ENCODE measurements around the gene ERFL.
"Not testable (repeated sequence)": the region's sequence is repeated elsewhere in the genome, so short reads cannot be mapped to it uniquely, and the experiment has no call there.

The ERFL gene

GRCh38 chr19:41941410-41942202 is 13.4 kb upstream of the ERFL start:
- no peak for DNase-seq

DNA sequence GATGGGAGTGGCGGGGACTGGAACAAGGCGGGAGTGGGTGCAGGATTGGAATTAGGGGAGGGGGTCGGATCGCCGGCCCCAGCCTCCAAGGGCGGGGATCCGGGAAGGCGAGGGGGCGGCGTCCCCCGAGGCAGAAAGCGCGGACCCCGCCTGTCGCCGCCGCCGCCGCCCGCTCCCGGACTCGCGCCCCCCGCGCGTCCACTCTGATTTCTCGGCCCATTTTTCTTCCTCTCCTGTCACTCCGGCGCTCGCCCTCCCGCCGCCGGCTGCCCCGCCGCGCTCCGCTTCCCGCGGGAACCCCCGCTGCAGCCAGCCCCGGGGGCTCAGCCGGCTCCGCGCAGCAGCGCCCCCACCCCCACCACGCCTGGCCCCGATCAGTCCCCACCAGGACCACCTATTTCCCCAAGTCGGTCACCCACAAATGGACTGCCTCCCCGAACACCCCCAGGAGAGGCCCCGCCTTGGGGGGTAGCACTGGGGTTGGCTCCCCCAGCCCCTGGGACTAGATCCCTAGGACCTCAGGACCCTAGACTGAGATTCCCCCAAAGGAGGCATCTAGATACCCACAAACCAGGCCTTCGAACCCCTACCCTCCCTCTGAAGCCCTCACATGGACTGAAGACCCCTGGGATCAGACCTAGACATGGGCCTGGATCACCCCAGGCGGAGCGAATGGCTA is 12.6 kb upstream of the ERFL start:
- DNase-seq, result no peak

- no peak for DNase-seq
These were observed 11.8 kb upstream of the ERFL start for GRCh38 chr19:41939861-41940730.

- DNase-seq, result not testable (repeated sequence)
These were observed 11.0 kb upstream of the ERFL start for GRCh38 chr19:41939209-41939608.

- no peak for DNase-seq
These were observed 9.5 kb upstream of the ERFL start for GRCh38 chr19:41937525-41938468.

DNA sequence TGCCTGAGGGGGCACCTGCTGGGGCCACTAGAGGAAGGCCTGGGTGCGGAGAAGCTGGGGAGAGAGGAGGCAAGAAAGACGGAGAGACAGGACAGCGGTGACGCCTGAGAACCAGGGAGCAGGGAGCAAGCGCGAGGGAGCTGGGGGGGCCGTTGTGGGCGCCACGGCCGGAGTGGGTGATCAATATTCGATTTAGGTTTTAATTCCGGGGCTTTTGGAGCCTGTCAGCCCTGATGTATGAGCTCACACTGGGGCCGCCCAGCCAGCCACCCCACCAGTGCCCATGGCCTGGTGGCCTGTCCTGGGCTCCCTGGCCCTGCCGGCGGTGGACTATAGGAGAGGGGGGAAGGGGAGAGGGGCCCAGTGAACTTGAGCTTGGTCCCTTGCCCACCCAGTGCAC is 8.7 kb upstream of the ERFL start:
- DNase-seq, result no peak

DNA sequence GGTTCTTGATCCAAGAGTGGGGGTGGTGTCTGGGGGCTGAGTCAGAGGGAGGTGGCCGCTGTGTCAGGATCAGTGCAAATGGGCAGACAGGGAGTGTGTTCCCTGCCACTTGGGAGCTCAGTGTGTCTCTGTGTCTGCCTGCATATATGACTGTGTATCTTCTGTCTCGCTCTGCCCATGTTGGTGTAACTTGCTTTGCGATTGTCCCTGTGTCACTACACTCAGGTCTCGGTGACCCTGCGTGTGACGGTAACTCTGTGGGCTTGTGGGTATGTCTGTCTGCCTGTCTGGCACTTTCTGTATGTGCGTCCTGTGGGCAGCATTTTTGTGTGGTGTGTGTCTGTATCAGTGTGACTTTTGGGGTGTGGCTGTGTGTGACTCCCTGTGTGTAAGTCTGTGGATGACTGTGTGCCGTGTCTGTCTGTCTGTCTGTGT is 8.2 kb upstream of the ERFL start:
- DNase-seq, result no peak

DNA sequence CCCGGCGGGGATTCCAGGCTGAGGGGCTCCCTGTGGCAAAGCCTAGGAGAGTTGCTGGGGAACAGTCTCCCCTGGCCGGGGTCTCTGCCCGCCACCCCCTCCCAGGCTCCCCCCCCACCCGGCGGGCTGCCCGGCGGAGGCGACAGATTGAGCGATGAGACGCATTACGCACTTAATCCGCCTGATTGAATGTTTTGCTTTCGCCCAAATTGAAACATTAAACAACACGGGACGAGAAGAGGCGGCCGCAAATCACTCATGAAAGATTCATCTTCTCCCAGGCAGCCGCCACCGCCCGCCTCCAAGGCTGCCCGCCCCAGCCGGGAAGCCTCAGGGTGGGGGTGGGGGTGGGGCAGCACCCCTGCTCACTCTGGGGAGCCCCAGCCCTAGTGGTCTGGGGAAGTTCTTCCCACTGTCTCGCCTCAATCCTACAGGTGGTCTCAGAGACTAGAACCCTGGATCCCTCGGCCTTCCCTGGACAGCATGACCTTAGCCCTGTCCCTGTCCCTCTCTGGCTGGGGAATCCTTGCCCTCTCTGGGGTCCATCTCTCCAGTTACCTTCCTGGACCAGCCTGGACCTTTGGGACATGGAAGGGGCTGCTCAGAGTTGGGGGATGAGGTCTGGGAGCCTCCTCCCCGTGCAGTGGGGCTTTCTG is 7.6 kb upstream of the ERFL start:
- no peak for DNase-seq

- peak; percentile 34 for DNase-seq
These were observed 6.7 kb upstream of the ERFL start for GRCh38 chr19:41934849-41935374.

DNA sequence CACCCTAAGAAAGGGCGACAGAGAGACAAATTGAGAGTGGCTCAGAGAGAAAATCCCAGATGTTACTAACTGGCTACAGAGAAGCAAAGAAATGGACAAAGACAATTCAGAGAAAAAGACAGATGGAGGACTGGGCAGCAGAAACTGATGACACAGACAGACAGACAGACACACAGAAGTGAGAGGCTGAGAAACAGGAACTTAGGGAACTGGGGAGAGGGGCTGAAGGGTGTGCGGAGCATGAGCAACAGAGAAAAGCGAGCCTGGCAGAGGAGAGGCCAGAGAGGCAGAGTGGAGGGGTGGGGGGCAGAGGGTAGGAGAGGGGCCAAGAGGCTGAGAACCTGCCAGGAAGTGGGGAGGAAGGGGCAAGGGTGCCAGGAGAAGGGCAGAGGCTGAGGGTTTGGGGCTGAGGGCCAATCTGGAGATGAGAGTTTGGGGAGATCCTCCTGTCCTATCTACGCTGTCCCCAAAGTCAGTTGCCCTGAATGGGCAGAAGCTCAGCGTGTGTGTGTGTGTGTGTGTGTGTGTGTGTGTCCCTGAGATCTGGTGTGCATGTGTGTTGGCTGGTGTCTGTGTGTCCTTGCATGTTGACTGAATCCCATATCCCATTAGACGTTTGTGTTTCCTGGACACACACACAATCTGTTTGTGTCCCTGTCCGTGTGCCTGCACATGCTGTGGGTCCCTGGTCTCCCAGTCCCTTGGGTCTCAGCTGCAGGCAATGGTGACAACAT is 5.6 kb upstream of the ERFL start:
- DNase-seq, result no peak

DNA sequence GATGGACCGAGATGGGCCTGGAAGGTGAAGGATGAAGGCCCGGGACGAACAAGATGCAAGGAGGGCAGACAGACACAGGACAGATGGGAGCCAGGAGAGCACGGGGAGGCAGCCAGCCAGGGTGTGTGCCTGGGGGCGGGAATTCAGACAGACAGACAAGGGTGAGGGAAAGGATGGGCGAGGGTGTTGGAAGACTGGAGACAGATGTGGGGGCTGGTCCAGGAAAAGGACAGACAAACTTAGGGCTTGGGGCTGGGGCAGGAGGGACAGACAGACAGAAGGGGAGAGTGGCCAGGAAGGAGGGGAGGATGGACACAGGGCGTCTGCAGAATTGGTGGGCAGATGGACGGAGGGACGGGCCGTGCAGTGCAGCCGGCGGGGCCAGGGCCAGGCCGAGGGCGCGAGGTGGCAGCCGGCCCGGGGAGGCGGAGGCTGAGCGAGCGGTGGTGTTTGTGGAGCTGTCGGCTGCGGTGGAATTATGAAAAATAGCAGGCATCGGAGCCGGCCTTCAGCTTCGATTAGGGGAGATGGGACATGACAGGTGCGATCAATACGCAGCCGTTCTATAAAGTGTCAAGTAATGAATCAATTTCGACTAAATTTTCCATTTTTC is 4.6 kb upstream of the ERFL start:
- peak; percentile 18 for DNase-seq

- DNase-seq, result no peak
These were observed 4.0 kb upstream of the ERFL start for GRCh38 chr19:41932259-41932719.

- no peak for DNase-seq
These were observed 2.8 kb upstream of the ERFL start for GRCh38 chr19:41930926-41931592.

- no peak for DNase-seq
These were observed 2.1 kb upstream of the ERFL start for GRCh38 chr19:41930322-41930722.

GRCh38 chr19:41929536-41930071 is 1.4 kb upstream of the ERFL start:
- no peak for DNase-seq

DNA sequence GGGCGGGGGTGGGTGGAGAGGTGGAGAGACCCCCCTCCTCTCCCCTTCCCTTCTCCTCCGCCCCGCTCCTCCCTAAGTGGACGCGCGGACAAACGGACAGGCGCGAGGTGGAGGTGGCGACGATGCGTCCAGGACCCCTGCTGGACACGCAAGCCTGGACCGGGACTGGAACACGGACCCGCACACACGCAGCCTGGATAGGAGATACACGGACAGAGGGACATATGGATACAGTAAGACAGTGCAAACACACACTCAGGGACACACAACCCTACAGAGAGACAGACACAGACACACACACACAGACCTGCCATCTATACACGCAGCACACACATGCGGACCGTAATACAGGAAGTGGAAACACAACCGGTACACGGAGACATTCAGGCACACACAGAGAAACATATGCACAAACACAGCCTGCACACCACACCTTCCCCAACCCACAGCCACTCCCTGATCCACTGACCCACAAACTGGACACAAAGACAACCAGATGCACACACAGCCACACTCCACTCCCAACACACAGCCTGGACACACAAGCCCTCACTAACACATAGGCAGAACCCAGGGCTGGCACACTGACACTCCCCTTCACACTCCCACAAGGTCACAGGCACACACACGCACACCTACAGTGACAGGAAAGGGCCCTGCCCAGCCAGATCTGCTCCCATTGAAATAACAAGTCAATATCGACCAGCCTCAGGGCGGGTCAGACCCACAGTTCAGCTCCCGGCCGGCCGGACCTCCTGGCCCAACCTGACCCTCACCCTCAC is 696 bp upstream of the ERFL start:
- DNase-seq, result no peak

DNA sequence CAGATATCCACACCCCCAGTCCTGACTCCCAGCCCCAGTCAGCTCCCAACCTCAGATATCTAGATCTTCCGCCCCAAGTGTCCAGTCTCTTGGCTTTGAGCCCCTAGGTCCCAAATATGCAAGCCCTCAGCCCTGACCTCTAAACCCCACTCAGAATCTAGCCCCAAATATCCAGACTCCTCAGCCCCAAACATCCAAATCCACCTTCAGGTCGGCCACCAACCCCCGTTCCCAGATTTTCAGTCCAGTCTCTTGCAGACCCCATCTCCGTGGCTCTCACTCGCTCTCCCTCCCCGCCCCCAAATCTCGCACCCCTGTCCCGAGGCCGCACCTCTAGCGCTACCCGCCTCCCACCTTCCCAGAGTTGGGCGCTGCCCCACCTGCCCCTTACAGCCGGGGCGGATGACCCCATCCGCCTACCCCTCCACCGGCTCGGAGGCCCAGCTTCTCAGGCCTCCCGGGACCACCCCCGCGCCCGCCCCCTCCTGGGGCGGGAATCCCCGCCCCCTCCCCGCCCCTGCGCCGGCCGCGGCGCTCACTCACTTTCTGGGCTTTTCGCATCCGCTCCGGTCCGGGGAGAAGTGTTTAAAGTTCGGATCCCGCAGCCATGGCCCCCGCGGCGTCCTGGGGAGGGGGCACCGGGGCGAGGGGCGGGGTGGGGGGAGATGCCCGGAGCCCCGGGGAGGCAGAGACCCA is 604 bp downstream of the ERFL start:
- DNase-seq, result no peak

All from NCI-H1694 treated with DMSO at 0.1 percent for 48 hours (cell line).